ENCODE measurements around the gene LRRN2.

The LRRN2 gene

GRCh38 chr1:204688776-204689175 lies 3.2 kb upstream of the LRRN2 start:
- DNase-seq = no peak

- DNase-seq = no peak
Measured at GRCh38 chr1:204688007-204688406, 2.5 kb upstream of the LRRN2 start.

- DNase-seq = no peak
Measured at GRCh38 chr1:204684571-204685235, 835 bp downstream of the LRRN2 start.

- no peak for DNase-seq
Measured at GRCh38 chr1:204684206-204684570, 1.4 kb downstream of the LRRN2 start.

GRCh38 chr1:204683284-204684205 lies 2.0 kb downstream of the LRRN2 start:
- no peak for DNase-seq

GRCh38 chr1:204680461-204680860 lies 5.1 kb downstream of the LRRN2 start:
- DNase-seq = no peak

- DNase-seq = no peak
Measured at GRCh38 chr1:204680051-204680450, 5.5 kb downstream of the LRRN2 start.

GRCh38 chr1:204678721-204679475 lies 6.6 kb downstream of the LRRN2 start:
- DNase-seq = no peak

- no peak for DNase-seq
Measured at GRCh38 chr1:204677864-204678263, 7.7 kb downstream of the LRRN2 start.

- DNase-seq = no peak
Measured at GRCh38 chr1:204676043-204676442, 9.5 kb downstream of the LRRN2 start.

GRCh38 chr1:204673909-204674649 lies 11.5 kb downstream of the LRRN2 start:
- no peak for DNase-seq

GRCh38 chr1:204673209-204673608 lies 12.3 kb downstream of the LRRN2 start:
- DNase-seq = no peak

- DNase-seq = no peak
Measured at GRCh38 chr1:204672482-204673121, 12.9 kb downstream of the LRRN2 start.

GRCh38 chr1:204672069-204672468 lies 13.5 kb downstream of the LRRN2 start:
- DNase-seq = no peak

GRCh38 chr1:204670152-204670927 lies 15.2 kb downstream of the LRRN2 start:
- DNase-seq = no peak

- no peak for DNase-seq
Measured at GRCh38 chr1:204669579-204669978, 16.0 kb downstream of the LRRN2 start.

GRCh38 chr1:204664384-204664651 lies 21.2 kb downstream of the LRRN2 start:
- no peak for DNase-seq

- DNase-seq = no peak
Measured at GRCh38 chr1:204663644-204664383, 21.7 kb downstream of the LRRN2 start.

- DNase-seq = no peak
Measured at GRCh38 chr1:204662530-204662929, 23.0 kb downstream of the LRRN2 start.

- no peak for DNase-seq
Measured at GRCh38 chr1:204660509-204660908, 25.0 kb downstream of the LRRN2 start.

GRCh38 chr1:204659056-204659455 lies 26.5 kb downstream of the LRRN2 start:
- no peak for DNase-seq

Data from CD4-positive, alpha-beta T cell treated with Interleukin-12 subunit alpha and Interleukin-12 subunit beta, for 1 hour (primary cell).